Activated CD8-positive, alpha-beta memory T cell treated with anti-CD3 and anti-CD28 coated beads, Interleukin-2, amount 50 U/mL, for 1 hour (primary cell): ENCODE results near the gene PPA1.
A peak's percentile ranks its signal among the peaks of the same experiment; 100 is the strongest.
"Not testable (repeated sequence)": the region's sequence is repeated elsewhere in the genome, so short reads cannot be mapped to it uniquely, and the experiment has no call there.

Source experiments
- DNase-seq: peaks from one replicate; pipeline ENCODE4 v3.0.0-alpha.2; 2020; ENCODE audit errors: extremely low read depth

The PPA1 gene

GRCh38 chr10:70233109-70233938 lies at the start of gene PPA1:
TSS of gene PPA1 (minus strand) at chr10:70233429. CDS start at chr10:70233327, 102 bp downstream.
- DNase-seq, result peak; percentile 95

- DNase-seq, result no peak
Observed at GRCh38 chr10:70281609-70282008, 48.4 kb upstream of the PPA1 start.

- DNase-seq, result no peak
Observed at GRCh38 chr10:70280099-70280498, 46.9 kb upstream of the PPA1 start.

GRCh38 chr10:70277396-70278030 lies 44.3 kb upstream of the PPA1 start:
- DNase-seq, result no peak

- DNase-seq, result no peak
Observed at GRCh38 chr10:70274643-70275042, 41.4 kb upstream of the PPA1 start.

- no peak for DNase-seq
Observed at GRCh38 chr10:70272925-70273316, 39.7 kb upstream of the PPA1 start.

- DNase-seq, result no peak
Observed at GRCh38 chr10:70271996-70272924, 39.0 kb upstream of the PPA1 start.

- no peak for DNase-seq
Observed at GRCh38 chr10:70270952-70271351, 37.7 kb upstream of the PPA1 start.

- DNase-seq, result no peak
Observed at GRCh38 chr10:70269741-70270140, 36.5 kb upstream of the PPA1 start.

GRCh38 chr10:70268376-70268775 lies 35.1 kb upstream of the PPA1 start:
- no peak for DNase-seq

GRCh38 chr10:70267161-70267933 lies 34.1 kb upstream of the PPA1 start:
- no peak for DNase-seq

GRCh38 chr10:70266701-70267100 lies 33.5 kb upstream of the PPA1 start:
- DNase-seq, result no peak

- no peak for DNase-seq
Observed at GRCh38 chr10:70266056-70266455, 32.8 kb upstream of the PPA1 start.

- no peak for DNase-seq
Observed at GRCh38 chr10:70265032-70265689, 31.9 kb upstream of the PPA1 start.

- no peak for DNase-seq
Observed at GRCh38 chr10:70260734-70261133, 27.5 kb upstream of the PPA1 start.

GRCh38 chr10:70260259-70260658 lies 27.0 kb upstream of the PPA1 start:
- DNase-seq, result no peak

GRCh38 chr10:70258216-70258615 lies 25.0 kb upstream of the PPA1 start:
- no peak for DNase-seq

GRCh38 chr10:70257816-70258215 lies 24.6 kb upstream of the PPA1 start:
- DNase-seq, result not testable (repeated sequence)

- DNase-seq, result no peak
Observed at GRCh38 chr10:70256463-70256862, 23.2 kb upstream of the PPA1 start.

- no peak for DNase-seq
Observed at GRCh38 chr10:70255329-70256299, 22.4 kb upstream of the PPA1 start.
